ENCODE results near the gene SLC47A2. TPM values are rescaled to one million over a fixed set of nuclear protein-coding genes. Genes with fewer than 3 reads are reported as not detected.

Gene SLC47A2
- polyA plus RNA-seq, 1 donor (not counting 4 experiments of a cell fraction or from before 2014, with no cell fraction given) = 0.88 TPM

- Histone ChIP-seq H3K4me1 (ENCODE audit: control insufficient read depth, extremely low read depth, insufficient read depth, low read length) (peaks cover 56% of the 10 kb centered on the region), H3K4me2 (ENCODE audit: control insufficient read depth, extremely low read depth, insufficient read depth, low read depth, low read length) (peak overlapping the region; percentile 72), H3K4me3 (ENCODE audit: control insufficient read depth in 2 of 3, extremely low read depth in 1 of 3, insufficient read depth in 2 of 3, low read depth in 1 of 3, low read length in 3 of 3) (peak overlapping the region in 1 of 3 experiments; percentile 21), H3K9me3 (ENCODE audit: control insufficient read depth, low read depth, low read length) (no peaks in the 10 kb centered on the region), H3K9me1 (ENCODE audit: control insufficient read depth, extremely low read depth, insufficient read depth, low read length) (no peaks in the 10 kb centered on the region), H3K79me2 (ENCODE audit: control insufficient read depth, insufficient read depth, low read length) (no peaks in the 10 kb centered on the region), H2AFZ (ENCODE audit: control insufficient read depth, low read length) (no peak overlapping the region), H3K36me3 (ENCODE audit: control insufficient read depth in 2 of 2, extremely low read depth in 1 of 2, insufficient read depth in 2 of 2, low read length in 2 of 2) (no peaks in the 10 kb centered on the region), H3K27me3 (ENCODE audit: control insufficient read depth, extremely low read depth, insufficient read depth, low read length) (no peaks in the 10 kb centered on the region), H4K20me1 (ENCODE audit: control insufficient read depth, extremely low read depth, insufficient read depth, low read length) (no peaks in the 10 kb centered on the region), H3K27ac (ENCODE audit: control insufficient read depth, insufficient read depth, low read length) (peak overlapping the region; percentile 95), H3K9ac (ENCODE audit: control insufficient read depth, extremely low read depth, insufficient read depth, low read length) (peak overlapping the region; percentile 74)
- TF ChIP-seq CTCF (optimal IDR thresholded peaks at IDR 0.05 in 1 of 3, IDR thresholded peaks at IDR 0.05 in 1 of 3, conservative IDR thresholded peaks at IDR 0.05 in 1 of 3; ENCODE audit: extremely low read depth in 1 of 3, insufficient read depth in 2 of 3, low read length in 3 of 3) = no peak
- TF ChIP-seq EZH2 (IDR thresholded peaks at IDR 0.05; ENCODE audit: low read length) = no peak
- FAIRE-seq = peak; percentile 29
- DNase-seq (ENCODE audit: low read depth, low spot score) = no peak
- dilution Hi-C loops (cut with MboI; ENCODE audit: extremely low pct_ligation_motif_present, low sequenced_read_pairs) = no loop called here
Observed at GRCh38 chr17:19752216-19753050, 36.0 kb upstream of the SLC47A2 start.

- FAIRE-seq (no peak), DNase-seq (ENCODE audit: low read depth, low spot score) (no peak)
- Histone ChIP-seq H2AFZ (ENCODE audit: control insufficient read depth, low read length) (peak overlapping the region; percentile 31), H3K4me1 (ENCODE audit: control insufficient read depth, extremely low read depth, insufficient read depth, low read length) (peaks cover 58% of the 10 kb centered on the region), H4K20me1 (ENCODE audit: control insufficient read depth, extremely low read depth, insufficient read depth, low read length) (no peaks in the 10 kb centered on the region), H3K27me3 (ENCODE audit: control insufficient read depth, extremely low read depth, insufficient read depth, low read length) (no peaks in the 10 kb centered on the region), H3K9ac (ENCODE audit: control insufficient read depth, extremely low read depth, insufficient read depth, low read length) (peak overlapping the region; percentile 19), H3K36me3 (ENCODE audit: control insufficient read depth in 2 of 2, extremely low read depth in 1 of 2, insufficient read depth in 2 of 2, low read length in 2 of 2) (no peaks in the 10 kb centered on the region), H3K79me2 (ENCODE audit: control insufficient read depth, insufficient read depth, low read length) (no peaks in the 10 kb centered on the region), H3K4me2 (ENCODE audit: control insufficient read depth, extremely low read depth, insufficient read depth, low read depth, low read length) (peak overlapping the region; percentile 22), H3K27ac (ENCODE audit: control insufficient read depth, insufficient read depth, low read length) (peak overlapping the region; percentile 53), H3K9me3 (ENCODE audit: control insufficient read depth, low read depth, low read length) (no peaks in the 10 kb centered on the region), H3K9me1 (ENCODE audit: control insufficient read depth, extremely low read depth, insufficient read depth, low read length) (no peaks in the 10 kb centered on the region), H3K4me3 (ENCODE audit: control insufficient read depth in 2 of 3, extremely low read depth in 1 of 3, insufficient read depth in 2 of 3, low read depth in 1 of 3, low read length in 3 of 3) (no peak overlapping the region)
- TF ChIP-seq CTCF (optimal IDR thresholded peaks at IDR 0.05 in 1 of 3, IDR thresholded peaks at IDR 0.05 in 1 of 3, conservative IDR thresholded peaks at IDR 0.05 in 1 of 3; ENCODE audit: extremely low read depth in 1 of 3, insufficient read depth in 2 of 3, low read length in 3 of 3) = peak in 1 of 3 experiments; percentile 26
- no peak for TF ChIP-seq EZH2 (IDR thresholded peaks at IDR 0.05; ENCODE audit: low read length)
- dilution Hi-C loops (cut with MboI; ENCODE audit: extremely low pct_ligation_motif_present, low sequenced_read_pairs) = no loop called here
Observed at GRCh38 chr17:19750835-19751234, 34.5 kb upstream of the SLC47A2 start.
